Measurements from ENCODE around the gene FGFR2. TPM values are rescaled to one million over a fixed set of nuclear protein-coding genes. Genes with fewer than 3 reads are reported as not detected.

FGFR2 gene
- total RNA-seq, 2 experiments from 2014 or later: not detected

GRCh38 chr10:121553511-121554264 lies 44.6 kb downstream of the FGFR2 start:
- H3K9me3 ChIP-seq (ENCODE audit: low read length): no peaks in the 10 kb centered on the region
- H3K36me3 ChIP-seq (ENCODE audit: insufficient read depth, low read length): no peaks in the 10 kb centered on the region
- H3K4me3 ChIP-seq (ENCODE audit: low read depth, low read length, poor library complexity, severe bottlenecking): no peak overlapping the region
- intact Hi-C loops (cut with micrococcal nuclease; ENCODE audit: unreplicated experiment): no loop called here
- H3K79me2 ChIP-seq (ENCODE audit: insufficient read depth, low read depth, low read length): no peaks in the 10 kb centered on the region
- H3K27ac ChIP-seq (ENCODE audit: low read depth, low read length, poor library complexity, severe bottlenecking): no peak overlapping the region
- H2AFZ ChIP-seq (ENCODE audit: low read length): no peak overlapping the region
- POLR2A ChIA-PET: interaction anchor here (1.3 kb wide), 1 partner anchor 12 kb away, joined by 3 read pairs; no protein-coding TSS in a partner anchor
- no peaks in the 10 kb centered on the region for H3K9me2 ChIP-seq (ENCODE audit: insufficient read depth, low read length)
- no peak for DNase-seq (ENCODE audit: low spot score)
- no peaks in the 10 kb centered on the region for H3K4me1 ChIP-seq (ENCODE audit: insufficient read depth, low read length, poor library complexity, severe bottlenecking)
- no peak overlapping the region for H3K4me2 ChIP-seq (ENCODE audit: low read length)
- BruUV-seq (replicated peaks): no TSS peak
- H4K20me1 ChIP-seq (ENCODE audit: insufficient read depth, low read length): no peaks in the 10 kb centered on the region
- CTCF ChIA-PET (ENCODE audit: unreplicated experiment): no interaction called here
- no peak for TF ChIP-seq CTCF (conservative IDR thresholded peaks at IDR 0.05; ENCODE audit: low read length)
- TF ChIP-seq EZH2phosphoT487 (IDR thresholded peaks at IDR 0.05; ENCODE audit: borderline replicate concordance, low read depth, low read length): no peak

GRCh38 chr10:121552746-121553145 lies 45.5 kb downstream of the FGFR2 start:
- H3K4me3 ChIP-seq (ENCODE audit: low read depth, low read length, poor library complexity, severe bottlenecking): no peak overlapping the region

More at GRCh38 chr10:121552746-121553145, 45.5 kb downstream of the FGFR2 start:
- no peaks in the 10 kb centered on the region for H3K79me2 ChIP-seq (ENCODE audit: insufficient read depth, low read depth, low read length)
- H3K4me2 ChIP-seq (ENCODE audit: low read length): no peak overlapping the region
- CTCF ChIA-PET (ENCODE audit: unreplicated experiment): no interaction called here
- no peaks in the 10 kb centered on the region for H3K4me1 ChIP-seq (ENCODE audit: insufficient read depth, low read length, poor library complexity, severe bottlenecking)
- BruUV-seq (replicated peaks): no TSS peak
- no peaks in the 10 kb centered on the region for H4K20me1 ChIP-seq (ENCODE audit: insufficient read depth, low read length)
- no peak for DNase-seq (ENCODE audit: low spot score)
- no peaks in the 10 kb centered on the region for H3K9me3 ChIP-seq (ENCODE audit: low read length)
- H3K36me3 ChIP-seq (ENCODE audit: insufficient read depth, low read length): no peaks in the 10 kb centered on the region
- POLR2A ChIA-PET: interaction anchor here (1.3 kb wide), 1 partner anchor 13 kb away, joined by 3 read pairs; no protein-coding TSS in a partner anchor
- H3K27ac ChIP-seq (ENCODE audit: low read depth, low read length, poor library complexity, severe bottlenecking): no peak overlapping the region
- H2AFZ ChIP-seq (ENCODE audit: low read length): no peak overlapping the region
- TF ChIP-seq EZH2phosphoT487 (IDR thresholded peaks at IDR 0.05; ENCODE audit: borderline replicate concordance, low read depth, low read length): no peak
- no peak for TF ChIP-seq CTCF (conservative IDR thresholded peaks at IDR 0.05; ENCODE audit: low read length)
- H3K9me2 ChIP-seq (ENCODE audit: insufficient read depth, low read length): no peaks in the 10 kb centered on the region
- intact Hi-C loops (cut with micrococcal nuclease; ENCODE audit: unreplicated experiment): no loop called here

Measured in OCI-LY7 (cell line).